HUDEP-2 (cell line): ENCODE data around the gene DAZAP1.
A peak's percentile ranks its signal among the peaks of the same experiment; 100 is the strongest.

Experiments
- DNase-seq, 76 experiments: peaks; one replicate each; lab custom pipeline; 2025; ENCODE audit not compliant: unreplicated experiment in 76 of 76; lab: John Stamatoyannopoulos, UW

Gene DAZAP1

GRCh38 chr19:1392939-1393530, 14.4 kb upstream of the DAZAP1 start:
- DNase-seq = no peak

GRCh38 chr19:1393841-1394240, 13.5 kb upstream of the DAZAP1 start:
- no peak for DNase-seq

DNA sequence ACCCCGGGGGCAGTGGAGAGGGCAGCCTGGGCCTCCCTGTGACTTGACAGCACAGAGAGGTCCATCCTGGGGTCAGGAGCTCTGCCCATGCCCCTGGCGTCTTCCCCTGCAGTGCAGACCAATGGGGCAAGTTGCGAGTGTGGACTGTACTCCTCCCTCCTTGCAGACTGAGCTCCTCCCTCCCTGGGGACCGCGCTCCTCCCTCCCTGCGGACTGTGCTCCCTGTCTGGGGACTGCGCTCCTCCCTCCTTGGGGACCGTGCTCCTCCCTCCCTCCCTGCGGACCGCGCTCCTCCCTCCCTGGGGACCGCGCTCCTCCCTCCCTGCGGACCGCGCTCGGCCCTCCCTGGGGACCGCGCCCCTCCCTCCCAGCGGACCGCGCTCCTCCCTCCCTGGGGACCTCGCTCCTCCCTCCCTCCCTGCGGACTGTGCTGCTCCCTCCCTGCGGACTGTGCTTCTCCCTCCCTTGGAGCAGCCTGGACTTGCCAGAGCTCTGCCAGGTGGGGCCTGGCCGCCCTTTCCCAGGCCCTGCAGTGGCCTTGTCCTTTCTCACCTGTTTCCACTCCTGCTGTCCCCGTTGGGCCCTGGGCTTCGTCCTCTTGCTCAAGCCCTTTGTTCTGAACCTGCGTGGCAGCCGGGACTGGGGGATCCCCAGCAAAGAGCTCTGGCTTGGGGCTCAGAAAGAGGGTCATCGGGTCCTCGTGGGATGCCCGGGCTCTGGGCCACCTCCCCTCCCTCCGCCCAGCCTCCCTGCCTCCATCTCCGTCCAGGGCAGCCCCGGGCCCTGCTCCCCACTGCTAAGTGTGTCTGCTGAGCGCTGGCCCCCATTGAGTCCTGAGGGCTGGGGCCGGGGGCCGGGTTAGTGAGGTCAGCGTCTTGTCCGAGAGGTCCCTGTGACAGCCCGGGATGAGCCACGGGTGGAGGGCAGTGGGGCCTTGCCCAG, 12.9 kb upstream of the DAZAP1 start:
- no peak for DNase-seq

GRCh38 chr19:1395194-1396018, 12.0 kb upstream of the DAZAP1 start:
- DNase-seq = no peak

GRCh38 chr19:1396019-1396767, 11.2 kb upstream of the DAZAP1 start:
- DNase-seq = peak in 3 of 76 experiments; percentile 25 to 38 (median 28)

DNA sequence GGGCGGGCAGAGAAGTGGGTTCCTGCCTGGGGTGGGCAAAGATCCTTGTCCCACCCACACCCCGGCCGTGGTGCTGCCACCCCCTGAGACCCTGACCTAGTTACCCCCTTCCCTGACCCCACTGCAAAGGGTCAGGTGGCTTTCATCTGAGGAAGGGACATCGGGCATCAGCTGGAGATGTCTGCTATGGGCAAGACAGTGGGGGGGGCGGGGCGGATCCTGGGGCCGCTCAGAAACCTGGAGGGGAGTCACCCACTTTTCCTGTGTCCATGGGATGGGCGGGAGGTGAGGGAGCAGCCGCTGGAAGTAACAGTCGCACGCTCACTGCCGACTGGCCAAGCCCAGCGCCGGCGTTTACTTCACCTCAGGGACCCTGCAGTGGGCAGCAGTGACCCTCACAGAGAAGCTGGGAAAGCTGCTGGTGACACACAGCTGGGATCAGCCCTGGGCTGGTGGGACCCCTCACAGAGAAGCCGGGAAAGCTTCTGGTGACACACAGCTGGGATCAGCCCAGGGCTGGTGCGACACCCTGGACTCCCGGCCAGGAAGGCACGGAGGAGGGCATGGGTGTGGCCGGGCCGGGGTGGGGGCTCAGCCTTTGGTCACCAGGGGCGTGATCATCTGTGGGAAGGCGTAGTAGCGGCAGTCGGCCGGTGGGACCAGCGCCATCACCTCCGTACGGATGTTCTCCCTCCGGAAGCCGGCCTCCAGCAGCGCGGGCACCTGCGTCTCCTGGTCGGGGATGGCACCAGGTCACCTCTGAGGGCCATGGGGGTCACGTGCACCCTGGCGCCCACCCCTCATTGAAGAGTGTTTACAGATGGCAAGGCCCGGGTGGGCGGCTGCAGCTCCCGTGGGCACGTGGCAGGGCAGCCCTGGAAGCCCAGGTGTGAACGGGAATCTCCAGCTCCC, 10.4 kb upstream of the DAZAP1 start:
- DNase-seq = no peak

DNA sequence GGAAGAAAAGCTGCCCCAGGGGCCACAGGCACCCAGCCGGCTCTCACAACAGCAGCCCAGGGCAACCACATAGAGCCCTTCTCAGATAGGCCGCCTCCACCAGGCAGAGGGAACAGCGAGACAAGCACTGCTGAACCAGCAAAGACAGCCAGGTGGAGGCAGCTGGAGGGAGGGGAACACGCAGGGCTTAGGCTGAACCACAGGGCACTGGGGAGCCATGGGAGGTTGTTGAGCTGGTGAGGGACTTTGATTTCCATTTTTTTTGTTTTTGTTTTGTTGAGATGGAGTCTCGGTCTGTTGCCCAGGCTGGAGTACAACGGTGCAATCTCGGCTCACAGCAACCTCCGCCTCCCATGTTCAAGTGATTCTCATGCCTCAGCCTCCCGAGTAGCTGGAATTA, 9.5 kb upstream of the DAZAP1 start:
- DNase-seq = no peak

GRCh38 chr19:1399079-1399478, 8.3 kb upstream of the DAZAP1 start:
- no peak for DNase-seq

- no peak for DNase-seq
These were observed 7.6 kb upstream of the DAZAP1 start for GRCh38 chr19:1399745-1400144.

DNA sequence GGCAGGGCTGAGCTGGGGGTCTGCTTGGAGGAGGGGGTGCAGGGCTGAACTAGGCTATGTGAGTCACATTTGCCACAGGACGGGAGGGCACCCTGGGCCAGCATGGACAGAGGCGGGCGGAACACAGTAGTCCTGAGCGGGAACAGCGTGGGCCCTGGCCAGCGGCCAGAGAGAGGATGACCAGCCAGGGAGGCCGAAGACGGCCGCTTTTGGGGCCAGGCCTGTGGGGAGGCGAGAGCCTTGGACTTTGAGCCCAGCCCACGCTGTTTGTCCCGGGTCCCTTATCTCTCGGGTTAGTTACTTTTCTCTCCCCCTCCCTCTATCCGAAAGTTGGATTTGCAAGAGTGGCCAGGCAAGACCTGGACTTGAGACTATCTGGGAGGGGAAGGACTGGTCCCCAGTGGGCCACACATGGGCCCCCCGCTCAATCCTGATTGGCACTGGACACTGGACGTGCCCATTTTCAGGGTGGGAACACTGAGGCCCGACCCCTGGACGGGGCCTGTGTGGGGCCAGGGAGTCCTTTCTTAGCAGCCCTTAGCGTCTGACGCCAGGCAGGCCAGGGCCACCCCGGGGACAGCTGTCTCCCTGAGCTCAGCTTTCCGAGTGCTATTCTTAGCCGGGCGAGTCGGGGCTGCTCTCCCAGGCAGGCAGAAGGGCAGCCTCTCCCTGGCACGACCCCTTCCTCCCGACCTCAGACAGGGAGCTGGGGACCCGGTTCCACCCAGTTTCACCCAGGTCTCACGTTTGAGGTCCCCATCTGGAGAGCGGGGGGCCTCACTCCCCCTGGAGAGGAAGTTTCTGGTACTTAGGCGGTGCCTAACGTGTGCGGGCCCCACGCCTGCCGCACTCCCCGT, 6.9 kb upstream of the DAZAP1 start:
- DNase-seq = peak in 8 of 76 experiments; percentile 18 to 69 (median 39)

GRCh38 chr19:1401138-1401888, 6.1 kb upstream of the DAZAP1 start, which contains the start of gene GAMT:
Gene GAMT, minus strand, starts transcription at chr19:1401542. Its CDS starts 66 bp downstream, at chr19:1401476.
- DNase-seq = peak in 2 of 76 experiments; percentile 12 to 18

DNA sequence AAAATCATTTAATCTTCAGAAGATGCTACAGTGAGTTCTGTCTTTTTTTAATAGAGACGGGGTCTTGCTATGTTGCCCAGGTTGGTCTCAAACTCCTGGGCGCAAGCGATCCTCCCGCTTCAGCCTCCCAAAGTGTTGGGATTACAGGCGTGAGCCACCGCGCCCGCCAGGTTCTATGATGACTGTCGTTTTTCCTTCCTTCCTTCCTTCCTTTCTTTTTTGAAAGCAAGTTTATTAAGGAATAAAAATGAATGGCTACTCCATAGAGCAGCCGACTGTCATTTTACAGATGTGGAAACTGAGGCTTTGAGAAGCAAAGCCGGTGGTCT, 5.5 kb upstream of the DAZAP1 start:
- DNase-seq = no peak

- no peak for DNase-seq
These were observed 4.8 kb upstream of the DAZAP1 start for GRCh38 chr19:1402411-1403070.

DNA sequence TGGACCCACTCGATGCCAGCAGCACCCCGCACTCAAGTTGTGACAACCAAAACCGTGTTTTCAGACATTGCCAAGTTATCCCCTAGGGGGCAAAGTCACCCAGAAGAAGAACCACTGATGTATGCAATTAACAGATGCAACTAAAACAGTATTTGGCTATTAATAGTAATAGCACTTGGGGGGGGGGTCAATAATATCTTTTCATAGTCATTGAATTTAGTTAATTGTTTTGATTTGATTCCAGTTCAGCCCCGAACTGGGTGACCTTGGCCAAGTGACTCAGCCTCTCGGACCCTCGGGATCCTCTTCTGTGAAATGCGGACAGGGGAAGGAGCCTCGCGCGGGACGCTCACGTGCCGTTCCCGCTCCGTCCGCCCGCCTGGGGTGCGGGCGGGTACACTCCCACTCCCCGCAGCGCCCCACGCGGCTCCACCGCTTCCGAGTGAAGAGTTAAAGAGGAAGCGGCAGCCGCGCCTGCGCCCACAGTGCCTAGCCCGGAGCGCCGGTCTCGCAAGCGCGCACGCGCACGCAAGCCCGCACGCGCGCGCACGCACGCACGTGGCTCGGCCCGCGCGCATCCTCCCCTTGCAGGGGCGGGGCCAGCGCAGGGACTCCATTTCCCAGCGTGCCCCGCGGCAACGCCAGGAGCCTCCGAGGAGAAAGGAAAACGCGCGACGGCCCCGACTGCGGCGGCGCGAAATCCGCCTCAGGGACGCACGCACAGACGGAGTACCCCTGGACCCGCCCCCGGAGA, 435 bp upstream of the DAZAP1 start:
- peak; percentile 56 to 100 (median 99) for DNase-seq

DNA sequence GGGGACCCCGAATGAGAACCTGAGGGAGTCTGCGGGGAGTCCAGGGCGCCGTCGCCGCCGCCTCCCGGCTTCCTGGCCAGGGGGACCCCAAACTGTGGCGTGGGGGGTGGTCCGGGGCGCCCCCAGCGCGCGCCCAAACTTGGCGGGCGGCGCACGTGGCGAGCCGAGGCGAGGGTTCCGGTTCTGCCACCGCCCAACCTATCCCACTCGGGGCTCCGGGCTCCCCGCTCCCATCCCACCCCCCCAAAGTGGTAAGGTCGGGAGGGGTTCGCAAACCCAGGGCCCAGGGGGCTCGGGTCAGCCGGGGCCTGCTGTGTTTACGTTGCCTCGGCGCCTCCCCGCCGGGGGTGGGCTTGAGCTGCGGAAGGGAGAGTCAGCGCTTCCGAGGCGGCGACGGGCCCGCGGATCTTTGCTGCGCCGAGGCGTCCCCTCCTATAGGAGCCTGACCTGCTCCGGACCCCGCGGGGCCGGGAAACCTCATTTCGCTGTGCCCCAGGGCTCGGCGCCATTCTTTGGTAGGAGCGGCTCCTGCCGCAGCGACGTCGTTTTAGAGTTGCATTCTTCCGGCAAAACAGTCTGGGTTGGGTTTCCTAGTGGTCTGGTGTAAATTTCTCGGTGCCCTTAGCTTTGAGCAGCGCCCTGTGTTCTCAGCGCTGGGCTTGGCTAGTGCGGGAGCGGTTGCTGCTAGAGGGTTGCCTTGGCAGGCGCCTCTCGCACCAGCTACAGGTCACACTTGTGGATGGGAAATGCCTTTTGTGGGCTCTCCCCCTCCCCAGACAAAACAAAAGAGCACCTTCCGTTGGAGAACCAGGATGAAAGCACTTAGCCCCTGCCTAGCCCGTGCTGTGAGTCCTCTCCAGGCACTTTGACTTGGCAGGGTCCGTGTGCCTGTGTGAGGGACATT, 1.2 kb downstream of the DAZAP1 start:
- DNase-seq = peak in 38 of 76 experiments; percentile 18 to 85 (median 48)
